Thyroid gland (tissue), 4 donors: ENCODE data around the gene UBE2D1. TPM values are rescaled to one million over a fixed set of nuclear protein-coding genes. Genes with fewer than 3 reads are reported as not detected.
A peak's percentile ranks its signal among the peaks of the same experiment; 100 is the strongest.

ENCODE experiments used
- DNase-seq, 2 donors: peaks; one replicate each; pipeline ENCODE4 v3.0.0-alpha.2; 2019
- H3K27ac ChIP-seq, 3 donors: fragments of 200-600 bp; sonication (generic); 1 replicate in 2 of 3; 2 replicates in 1 of 3; pipeline ENCODE4 v1.5.1; 2016 to 2019; ENCODE audit warnings: mild to moderate bottlenecking in 1 of 3, moderate library complexity in 1 of 3
- H3K27me3 ChIP-seq: fragments of 200-600 bp; sonication (generic); one replicate; pipeline ENCODE4 v1.5.1; 2019
- H3K36me3 ChIP-seq, 2 donors: fragments of 200-600 bp; sonication (generic); one replicate each; pipeline ENCODE4 v1.5.1; 2016 to 2019
- H3K4me1 ChIP-seq, 2 donors: fragments of 200-600 bp; sonication (generic); one replicate each; pipeline ENCODE4 v1.5.1; 2017 to 2019
- H3K4me3 ChIP-seq, 3 donors: fragments of 200-600 bp; sonication (generic); replicated peaks in 1 of 3; 1 replicate in 2 of 3; 2 replicates in 1 of 3; pipeline ENCODE4 v1.5.1; 2016; ENCODE audit warnings: mild to moderate bottlenecking in 1 of 3
- H3K9me3 ChIP-seq: fragments of 200-600 bp; sonication (generic); one replicate; pipeline ENCODE4 v1.5.1; 2017
- CTCF ChIP-seq, 6 experiments: fragments of 200-600 bp in 3 of 6; fragments of 450-650 bp in 3 of 6; sonication (generic) in 3 of 6; IDR thresholded peaks; one replicate each; pipeline ENCODE4 v1.5.1; 2016 to 2019; ENCODE audit warnings: antibody characterized with exemption in 6 of 6, mild to moderate bottlenecking in 2 of 6, inconsistent platforms in 1 of 6, moderate library complexity in 1 of 6
- POLR2A ChIP-seq, 2 donors: fragments of 450-650 bp; IDR thresholded peaks; one replicate each; pipeline ENCODE4 v1.6.1; 2017; ENCODE audit warnings: antibody characterized with exemption in 2 of 2, mild to moderate bottlenecking in 2 of 2, moderate library complexity in 1 of 2
- WGBS, 2 donors: methylation state at CpG; one replicate each; pipeline ENCODE4 v1.1.5; 2017; 5-methylcytosine and 5-hydroxymethylcytosine counted together
- intact Hi-C: fragments of 100-400 bp; cut with DNase I; formaldehyde crosslinking; loops from one replicate; pipeline ENCODE4 v1.15.1; 2023
- total RNA-seq, 4 donors: library from RNA; depleted of rRNA; stranded (reverse); fragments of >200 nt; gene quantifications; one replicate each; pipeline ENCODE4 v1.2.3, GENCODE V29; 2016

Gene UBE2D1
- total RNA-seq, 4 donors from 2014 or later, result 11.3 to 25.4 (median 18.7) TPM

- peaks cover 0 to 10% of the 10 kb centered on the region in 2 donors for H3K4me1 ChIP-seq
- intact Hi-C loops, result no loop called here
- DNase-seq, result no peak
- H3K36me3 ChIP-seq, result peaks cover 3 to 5% of the 10 kb centered on the region in 2 donors
- TF ChIP-seq CTCF (IDR thresholded peaks at IDR 0.05) (no peak), POLR2A (IDR thresholded peaks at IDR 0.05) (no peak)
- H3K4me3 ChIP-seq, result no peak overlapping the region
- H3K27ac ChIP-seq, result peak overlapping the region in 1 of 3 donors; percentile 83
- H3K27me3 ChIP-seq, result no peaks in the 10 kb centered on the region
- H3K9me3 ChIP-seq, result no peaks in the 10 kb centered on the region
- 47 to 65% methylated on average over 3 of the region's 3 CpGs for WGBS, 2 donors
These were observed 49.3 kb downstream of the UBE2D1 start for GRCh38 chr10:58384095-58384494.

GRCh38 chr10:58384544-58384998 is 49.8 kb downstream of the UBE2D1 start:
- WGBS, 2 donors, result 1 to 5% methylated on average over 12 of the region's 12 CpGs
- Histone ChIP-seq H3K27me3 (no peaks in the 10 kb centered on the region), H3K27ac (peak overlapping the region; percentile 82 to 91 (median 83)), H3K9me3 (no peaks in the 10 kb centered on the region), H3K36me3 (peaks cover 6 to 10% of the 10 kb centered on the region in 2 donors), H3K4me3 (peak overlapping the region; percentile 78 to 86 (median 80)), H3K4me1 (peaks cover 0 to 10% of the 10 kb centered on the region in 2 donors)
- no peak for TF ChIP-seq CTCF (IDR thresholded peaks at IDR 0.05)
- no peak for TF ChIP-seq POLR2A (IDR thresholded peaks at IDR 0.05)
- intact Hi-C loops, result no loop called here
- no peak for DNase-seq

DNA sequence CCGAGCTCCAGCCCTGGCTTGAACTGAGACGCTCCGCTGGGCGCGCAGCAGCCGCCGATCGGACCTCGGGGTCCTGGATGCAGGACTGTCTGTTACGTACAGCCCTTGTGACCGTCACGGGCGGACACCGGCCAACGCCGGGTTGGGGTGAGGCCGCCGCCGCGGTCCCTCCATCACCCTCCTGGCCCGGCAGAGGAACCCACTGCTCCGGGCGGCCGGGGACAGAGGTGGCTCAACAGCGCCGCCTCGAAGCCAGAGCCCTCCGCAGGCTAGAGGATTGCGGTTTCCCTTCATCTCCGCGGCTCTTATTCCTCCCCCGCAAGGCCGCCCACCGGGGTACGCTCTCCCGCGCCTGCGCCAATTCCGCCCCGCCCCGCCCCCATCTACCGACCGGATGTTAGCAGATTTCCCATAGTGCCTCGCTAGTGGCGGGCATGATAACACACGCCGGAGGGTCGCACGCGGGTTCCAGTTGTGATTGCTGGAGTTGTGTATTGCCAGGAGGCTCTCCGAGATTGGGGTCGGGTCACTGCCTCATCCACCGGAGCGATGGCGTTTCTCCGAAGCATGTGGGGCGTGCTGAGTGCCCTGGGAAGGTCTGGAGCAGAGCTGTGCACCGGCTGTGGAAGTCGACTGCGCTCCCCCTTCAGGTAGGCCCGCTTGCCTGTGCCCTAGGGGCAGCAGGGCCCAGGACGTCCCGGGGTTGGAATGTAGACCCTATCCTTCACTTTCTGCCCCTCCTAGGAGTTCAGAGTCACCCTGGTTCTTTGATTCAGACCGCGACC is 50.4 kb downstream of the UBE2D1 start, which contains the start of gene TFAM:
Gene TFAM (plus strand): TSS at position 412 of the 785 bp plus-strand sequence. CDS start 138 bp downstream, at position 550.
- TF ChIP-seq CTCF (IDR thresholded peaks at IDR 0.05), result peak in 3 of 6 experiments; percentile 32 to 63 (median 44)
- peak in 1 of 2 donors; percentile 81 for TF ChIP-seq POLR2A (IDR thresholded peaks at IDR 0.05)
- intact Hi-C loops, result no loop called here
- H3K4me3 ChIP-seq, result peak within 1 kb of the TSS; percentile 78 to 86 (median 80)
- H3K27me3 ChIP-seq, result no peaks in the 10 kb centered on the region
- WGBS, 2 donors, result 0 to 2% methylated on average over 33 to 43 of the region's 65 CpGs
- peak within 1 kb of the TSS; percentile 82 to 91 (median 83) for H3K27ac ChIP-seq
- DNase-seq, result peak; percentile 93 to 96
- no peaks in the 10 kb centered on the region for H3K9me3 ChIP-seq
- H3K4me1 ChIP-seq, result peaks cover 0 to 10% of the 10 kb centered on the region in 2 donors
- peaks cover 10 to 14% of the 10 kb centered on the region in 2 donors for H3K36me3 ChIP-seq

DNA sequence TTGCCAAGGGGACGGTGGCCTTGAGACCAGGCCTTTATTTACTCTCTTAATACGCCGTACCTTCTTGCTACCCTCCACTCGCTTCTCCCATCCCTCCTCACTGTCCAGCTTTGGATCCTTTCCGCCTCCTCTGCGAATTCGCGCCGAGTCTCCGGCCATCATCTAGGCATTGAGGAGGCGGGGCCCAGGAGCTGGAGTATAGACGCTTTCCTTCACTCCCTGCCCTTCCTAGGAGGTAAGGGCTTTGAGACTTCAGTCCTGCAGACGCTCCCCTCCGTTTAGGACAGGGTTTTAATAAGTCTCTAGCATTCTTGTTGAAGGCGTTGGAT is 50.9 kb downstream of the UBE2D1 start:
- peaks cover 0 to 10% of the 10 kb centered on the region in 2 donors for H3K4me1 ChIP-seq
- DNase-seq, result peak; percentile 7 to 16
- no peaks in the 10 kb centered on the region for H3K9me3 ChIP-seq
- H3K27me3 ChIP-seq, result no peaks in the 10 kb centered on the region
- intact Hi-C loops, result no loop called here
- H3K27ac ChIP-seq, result peak overlapping the region; percentile 82 to 91 (median 83)
- H3K4me3 ChIP-seq, result peak overlapping the region; percentile 78 to 86 (median 80)
- peaks cover 10 to 20% of the 10 kb centered on the region in 2 donors for H3K36me3 ChIP-seq
- 1% methylated on average over 15 of the region's 15 CpGs for WGBS, 2 donors
- TF ChIP-seq POLR2A (IDR thresholded peaks at IDR 0.05) (no peak), CTCF (IDR thresholded peaks at IDR 0.05) (no peak)

- intact Hi-C loops, result no loop called here
- 95 to 96% methylated on average over 3 of the region's 3 CpGs for WGBS, 2 donors
- H3K4me1 ChIP-seq, result peaks cover 0 to 10% of the 10 kb centered on the region in 2 donors
- H3K27me3 ChIP-seq, result no peaks in the 10 kb centered on the region
- peaks cover 15 to 46% of the 10 kb centered on the region in 2 donors for H3K36me3 ChIP-seq
- no peaks in the 10 kb centered on the region for H3K9me3 ChIP-seq
- no peak for DNase-seq
- H3K27ac ChIP-seq, result no peak overlapping the region
- no peak for TF ChIP-seq POLR2A (IDR thresholded peaks at IDR 0.05)
- no peak for TF ChIP-seq CTCF (IDR thresholded peaks at IDR 0.05)
- H3K4me3 ChIP-seq, result no peak overlapping the region
These were observed 54.2 kb downstream of the UBE2D1 start for GRCh38 chr10:58389024-58389423.
